Glutamatergic neuron (in vitro differentiated cells): ENCODE data around the gene RIC3. TPM values are rescaled to one million over a fixed set of nuclear protein-coding genes. Genes with fewer than 3 reads are reported as not detected.

Experiments used
- DNase-seq: peaks from one replicate; pipeline ENCODE4 v3.0.0; 2022
- H3K27ac Mint-ChIP-seq: one replicate; pipeline ENCODE4 v1.8.0; 2020; ENCODE audit warnings: mild to moderate bottlenecking, mixed read lengths, inconsistent platforms; ENCODE audit not compliant: unreplicated experiment
- H3K27me3 Mint-ChIP-seq: one replicate; pipeline ENCODE4 v1.8.0; 2020; ENCODE audit warnings: mild to moderate bottlenecking, moderate library complexity, mixed read lengths, inconsistent platforms; ENCODE audit not compliant: unreplicated experiment
- H3K36me3 Mint-ChIP-seq: one replicate; pipeline ENCODE4 v1.8.0; 2020; ENCODE audit warnings: mild to moderate bottlenecking, mixed read lengths, inconsistent platforms; ENCODE audit not compliant: unreplicated experiment
- H3K4me1 Mint-ChIP-seq: one replicate; pipeline ENCODE4 v1.8.0; 2020; ENCODE audit warnings: mild to moderate bottlenecking, low read depth, mixed read lengths, inconsistent platforms; ENCODE audit not compliant: unreplicated experiment
- H3K4me3 Mint-ChIP-seq: one replicate; pipeline ENCODE4 v1.8.0; 2020; ENCODE audit warnings: mild to moderate bottlenecking, mixed read lengths, inconsistent platforms; ENCODE audit not compliant: unreplicated experiment
- H3K9me3 Mint-ChIP-seq: one replicate; pipeline ENCODE4 v1.8.0; 2020; ENCODE audit warnings: mild to moderate bottlenecking, moderate library complexity, mixed read lengths, inconsistent platforms; ENCODE audit not compliant: unreplicated experiment
- total RNA-seq: library from RNA; stranded (reverse); fragmentation: NEBNext Ultra II Directional; extraction: Animal tissue kit (Norgen Biotek cat#: 25700); gene quantifications from one replicate; pipeline ENCODE4 v1.2.1, GENCODE V29; 2021; ENCODE audit not compliant: unreplicated experiment
- TF ChIP-seq, protein P1 (sequence below): fragments of 200-600 bp; sonication (generic); IDR thresholded peaks from one replicate; pipeline ENCODE4 v1.5.0; 2021; ENCODE audit not compliant: partially characterized antibody, unreplicated experiment

Gene RIC3
- total RNA-seq, 1 donor from 2014 or later = 34.4 TPM

DNA sequence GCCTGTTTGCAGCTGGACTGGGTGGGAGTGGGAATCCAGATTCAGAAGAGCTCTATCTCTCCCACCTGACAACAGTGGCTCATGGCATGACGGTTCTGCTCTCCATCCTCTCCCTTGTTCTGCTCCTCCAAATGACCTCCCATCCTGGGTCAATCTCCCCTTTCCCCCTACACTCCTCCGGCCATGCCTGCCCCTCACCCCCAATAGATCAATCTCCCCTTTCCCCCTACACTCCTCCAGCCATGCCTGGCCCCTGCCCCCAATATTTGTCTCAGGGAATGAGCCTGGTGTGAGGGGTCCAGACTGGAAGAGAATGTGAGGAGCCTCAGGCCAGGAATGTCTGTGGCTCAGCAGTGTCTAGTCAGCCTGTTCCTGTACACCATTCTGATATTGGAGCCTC, 30.9 kb upstream of the RIC3 start:
- no peaks in the 10 kb centered on the region for H3K36me3 Mint-ChIP-seq
- H3K27me3 Mint-ChIP-seq = peaks cover 5% of the 10 kb centered on the region
- peaks cover 4% of the 10 kb centered on the region for H3K9me3 Mint-ChIP-seq
- H3K4me1 Mint-ChIP-seq = no peaks in the 10 kb centered on the region
- DNase-seq = no peak
- TF ChIP-seq, protein P1, sequence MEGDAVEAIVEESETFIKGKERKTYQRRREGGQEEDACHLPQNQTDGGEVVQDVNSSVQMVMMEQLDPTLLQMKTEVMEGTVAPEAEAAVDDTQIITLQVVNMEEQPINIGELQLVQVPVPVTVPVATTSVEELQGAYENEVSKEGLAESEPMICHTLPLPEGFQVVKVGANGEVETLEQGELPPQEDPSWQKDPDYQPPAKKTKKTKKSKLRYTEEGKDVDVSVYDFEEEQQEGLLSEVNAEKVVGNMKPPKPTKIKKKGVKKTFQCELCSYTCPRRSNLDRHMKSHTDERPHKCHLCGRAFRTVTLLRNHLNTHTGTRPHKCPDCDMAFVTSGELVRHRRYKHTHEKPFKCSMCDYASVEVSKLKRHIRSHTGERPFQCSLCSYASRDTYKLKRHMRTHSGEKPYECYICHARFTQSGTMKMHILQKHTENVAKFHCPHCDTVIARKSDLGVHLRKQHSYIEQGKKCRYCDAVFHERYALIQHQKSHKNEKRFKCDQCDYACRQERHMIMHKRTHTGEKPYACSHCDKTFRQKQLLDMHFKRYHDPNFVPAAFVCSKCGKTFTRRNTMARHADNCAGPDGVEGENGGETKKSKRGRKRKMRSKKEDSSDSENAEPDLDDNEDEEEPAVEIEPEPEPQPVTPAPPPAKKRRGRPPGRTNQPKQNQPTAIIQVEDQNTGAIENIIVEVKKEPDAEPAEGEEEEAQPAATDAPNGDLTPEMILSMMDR = no peak
- no peak overlapping the region for H3K4me3 Mint-ChIP-seq
- H3K27ac Mint-ChIP-seq = no peak overlapping the region

DNA sequence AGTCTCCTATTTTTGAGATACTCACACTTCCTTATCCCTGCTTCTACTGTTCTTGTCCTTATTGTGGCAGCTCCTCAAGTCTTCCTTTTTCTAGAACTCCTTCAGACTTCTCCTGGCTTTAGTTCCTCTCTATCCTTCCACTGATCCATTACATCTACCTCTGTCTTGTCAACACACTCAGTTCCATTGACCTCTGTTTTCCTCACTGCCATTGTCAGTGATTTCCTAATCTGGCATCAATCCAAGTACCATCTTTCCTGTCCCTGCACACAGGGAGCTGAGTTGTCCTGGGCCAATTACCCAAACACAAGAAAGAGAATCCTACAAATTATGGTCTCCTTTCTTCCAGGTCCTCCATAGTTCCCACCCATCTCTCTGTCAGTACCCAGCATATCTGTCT, 27.9 kb upstream of the RIC3 start:
- no peak for DNase-seq
- TF ChIP-seq, protein P1 = no peak
- Mint-ChIP-seq H3K4me3 (no peak overlapping the region), H3K36me3 (no peaks in the 10 kb centered on the region), H3K27ac (no peak overlapping the region), H3K9me3 (peaks cover 2% of the 10 kb centered on the region), H3K4me1 (no peaks in the 10 kb centered on the region), H3K27me3 (peaks cover 8% of the 10 kb centered on the region)

DNA sequence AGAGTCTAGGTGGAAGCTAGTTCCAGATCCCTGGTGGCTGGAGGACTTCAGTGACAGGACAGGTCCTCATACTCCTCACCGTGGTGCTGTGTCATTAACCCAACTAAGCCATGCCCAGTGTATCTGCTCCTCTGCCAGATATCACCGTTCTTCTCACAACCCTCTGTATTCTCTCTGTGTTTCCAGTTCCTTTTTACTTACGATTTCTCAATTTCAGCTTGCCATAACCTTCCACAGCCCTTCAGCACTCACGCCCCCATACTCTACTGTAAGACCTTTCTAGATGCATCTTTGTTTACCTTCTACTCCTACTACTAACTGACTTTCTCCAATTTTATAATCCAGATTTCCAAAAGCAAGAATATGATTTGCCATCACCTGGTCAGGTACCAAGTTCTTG, 26.1 kb upstream of the RIC3 start:
- no peak overlapping the region for H3K27ac Mint-ChIP-seq
- H3K9me3 Mint-ChIP-seq = peaks cover 2% of the 10 kb centered on the region
- H3K36me3 Mint-ChIP-seq = no peaks in the 10 kb centered on the region
- no peak for DNase-seq
- H3K4me1 Mint-ChIP-seq = no peaks in the 10 kb centered on the region
- no peak overlapping the region for H3K4me3 Mint-ChIP-seq
- H3K27me3 Mint-ChIP-seq = peaks cover 6% of the 10 kb centered on the region
- TF ChIP-seq, protein P1 = no peak

DNA sequence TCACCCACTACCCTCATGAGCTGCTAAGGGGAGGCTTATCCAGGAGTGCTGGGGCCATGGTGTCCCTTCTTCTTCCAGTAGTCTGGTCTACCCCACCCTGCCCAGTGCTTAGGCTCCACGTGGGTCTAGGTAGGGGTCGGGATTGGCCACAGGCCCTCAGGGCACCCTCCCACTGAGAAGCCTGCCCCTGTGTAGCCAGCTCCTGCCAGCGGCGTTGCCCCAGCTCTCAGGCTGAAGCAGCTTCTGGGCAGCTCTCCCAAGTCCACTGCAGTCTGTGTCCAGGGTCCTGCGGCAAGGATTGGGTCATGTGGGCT, 24.0 kb upstream of the RIC3 start:
- Mint-ChIP-seq H3K27ac (no peak overlapping the region), H3K9me3 (peaks cover 2% of the 10 kb centered on the region), H3K4me1 (no peaks in the 10 kb centered on the region), H3K36me3 (no peaks in the 10 kb centered on the region), H3K4me3 (no peak overlapping the region), H3K27me3 (peaks cover 3% of the 10 kb centered on the region)
- no peak for DNase-seq
- TF ChIP-seq, protein P1 = peak; percentile 24

DNA sequence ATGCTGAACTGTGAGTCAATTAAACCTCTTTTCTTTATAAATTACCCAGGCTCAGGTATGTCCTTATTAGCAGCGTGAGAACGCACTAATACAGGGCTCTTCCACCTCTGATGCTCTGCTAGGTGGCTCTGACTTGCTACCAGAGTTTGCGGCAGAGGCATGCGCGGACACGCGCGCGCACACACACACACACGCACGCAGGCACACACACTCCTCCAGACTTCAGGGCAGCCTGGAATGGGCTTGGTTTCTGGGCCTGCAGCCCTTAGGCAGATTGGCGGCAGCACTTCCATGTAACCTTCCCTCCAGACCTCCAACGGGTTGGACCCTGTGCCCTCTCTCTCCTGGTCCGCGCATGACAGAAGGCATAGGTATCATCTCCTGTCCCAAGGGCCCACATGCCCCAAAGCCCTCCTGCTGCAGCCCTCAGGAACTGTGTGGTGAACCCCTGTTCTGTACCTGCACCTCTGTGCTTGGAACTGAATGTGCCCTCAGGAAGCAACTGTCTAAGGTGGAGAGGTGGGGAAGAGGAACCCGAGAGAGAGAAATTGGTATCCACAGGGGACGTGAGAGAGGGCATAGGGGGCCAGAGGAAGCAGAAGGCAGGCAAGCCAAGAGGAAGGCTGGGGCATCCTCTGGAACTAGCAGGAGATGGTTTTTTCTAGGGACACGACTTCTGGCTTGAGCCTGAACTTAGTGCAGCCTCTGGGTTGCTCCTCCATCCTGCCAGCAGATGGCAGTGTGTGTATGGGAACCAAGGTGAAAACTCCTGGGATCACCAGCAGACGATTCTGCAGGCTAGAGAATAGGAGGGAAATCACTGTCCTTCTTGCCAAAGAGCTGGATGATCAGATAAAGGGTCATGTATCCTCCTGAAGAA, 23.4 kb upstream of the RIC3 start:
- DNase-seq = peak; percentile 84
- Mint-ChIP-seq H3K4me1 (no peaks in the 10 kb centered on the region), H3K36me3 (no peaks in the 10 kb centered on the region), H3K4me3 (no peak overlapping the region), H3K27ac (no peak overlapping the region), H3K9me3 (peaks cover 2% of the 10 kb centered on the region), H3K27me3 (peaks cover 3% of the 10 kb centered on the region)
- TF ChIP-seq, protein P1 = peak; percentile 80
